HEK293T (cell line): Measurements from ENCODE around the gene RUNX3.

Experiments used
- CTCF ChIA-PET: fragments of 350-600 bp; formaldehyde crosslinking; extraction: SDS; loops from one replicate; lab custom pipeline; 2021; ENCODE audit warnings: antibody characterized with exemption, inconsistent platforms; lab: Yijun Ruan, JAX
- POLR2A ChIA-PET: fragments of 350-600 bp; formaldehyde crosslinking; extraction: SDS; loops from one replicate; lab custom pipeline; 2020; ENCODE audit warnings: antibody characterized with exemption, inconsistent platforms; lab: Yijun Ruan, JAX
- DNase-seq: peaks from one replicate; pipeline ENCODE4 v3.0.0; 2012; ENCODE audit warnings: mixed read lengths; ENCODE audit errors: extremely low spot score
- ARNT ChIP-seq: fragments of 450-650 bp; IDR thresholded peaks from 2 replicates; pipeline ENCODE4 v1.6.1; 2017; ENCODE audit warnings: mild to moderate bottlenecking
- BHLHE40 ChIP-seq: fragments of 450-650 bp; IDR thresholded peaks from 2 replicates; pipeline ENCODE4 v1.6.1; 2016; ENCODE audit warnings: mild to moderate bottlenecking, moderate library complexity, borderline replicate concordance
- CTBP1 ChIP-seq: fragments of 450-650 bp; IDR thresholded peaks from 2 replicates; pipeline ENCODE4 v1.6.1; 2016; ENCODE audit warnings: borderline replicate concordance
- ELF4 ChIP-seq: fragments of 450-650 bp; IDR thresholded peaks from 2 replicates; pipeline ENCODE4 v1.6.1; 2017; ENCODE audit warnings: antibody characterized with exemption
- FOXA1 ChIP-seq: fragments of 450-650 bp; IDR thresholded peaks from 2 replicates; pipeline ENCODE4 v1.6.1; 2016; ENCODE audit warnings: mild to moderate bottlenecking
- FOXK2 ChIP-seq: fragments of 450-650 bp; IDR thresholded peaks from 2 replicates; pipeline ENCODE4 v1.6.1; 2016; ENCODE audit warnings: mild to moderate bottlenecking
- FOXM1 ChIP-seq: fragments of 450-650 bp; IDR thresholded peaks from 2 replicates; pipeline ENCODE4 v1.6.1; 2017; ENCODE audit warnings: mild to moderate bottlenecking, borderline replicate concordance
- HDGF ChIP-seq: fragments of 450-650 bp; IDR thresholded peaks from 2 replicates; pipeline ENCODE4 v1.6.1; 2017; ENCODE audit warnings: antibody characterized with exemption, borderline replicate concordance
- L3MBTL2 ChIP-seq: fragments of 450-650 bp; conservative IDR thresholded peaks from 2 replicates; pipeline ENCODE4 v1.6.1; 2016; ENCODE audit warnings: mild to moderate bottlenecking
- LEF1 ChIP-seq: fragments of 450-650 bp; IDR thresholded peaks from 2 replicates; pipeline ENCODE4 v1.6.1; 2017; ENCODE audit warnings: mild to moderate bottlenecking, borderline replicate concordance
- NFRKB ChIP-seq: fragments of 450-650 bp; IDR thresholded peaks from 2 replicates; pipeline ENCODE4 v1.6.1; 2016; ENCODE audit warnings: mild to moderate bottlenecking, moderate library complexity
- PKNOX1 ChIP-seq: fragments of 450-650 bp; IDR thresholded peaks from 2 replicates; pipeline ENCODE4 v1.6.1; 2016
- SP1 ChIP-seq: fragments of 450-650 bp; IDR thresholded peaks from 2 replicates; pipeline ENCODE4 v1.6.1; 2017
- SUZ12 ChIP-seq: fragments of 450-650 bp; IDR thresholded peaks from 2 replicates; pipeline ENCODE4 v1.6.1; 2016; ENCODE audit warnings: mild to moderate bottlenecking
- TARDBP ChIP-seq: fragments of 450-650 bp; IDR thresholded peaks from 2 replicates; pipeline ENCODE4 v1.6.1; 2016
- ZNF384 ChIP-seq: fragments of 450-650 bp; IDR thresholded peaks from 2 replicates; pipeline ENCODE4 v1.6.1; 2016

Gene RUNX3

DNA sequence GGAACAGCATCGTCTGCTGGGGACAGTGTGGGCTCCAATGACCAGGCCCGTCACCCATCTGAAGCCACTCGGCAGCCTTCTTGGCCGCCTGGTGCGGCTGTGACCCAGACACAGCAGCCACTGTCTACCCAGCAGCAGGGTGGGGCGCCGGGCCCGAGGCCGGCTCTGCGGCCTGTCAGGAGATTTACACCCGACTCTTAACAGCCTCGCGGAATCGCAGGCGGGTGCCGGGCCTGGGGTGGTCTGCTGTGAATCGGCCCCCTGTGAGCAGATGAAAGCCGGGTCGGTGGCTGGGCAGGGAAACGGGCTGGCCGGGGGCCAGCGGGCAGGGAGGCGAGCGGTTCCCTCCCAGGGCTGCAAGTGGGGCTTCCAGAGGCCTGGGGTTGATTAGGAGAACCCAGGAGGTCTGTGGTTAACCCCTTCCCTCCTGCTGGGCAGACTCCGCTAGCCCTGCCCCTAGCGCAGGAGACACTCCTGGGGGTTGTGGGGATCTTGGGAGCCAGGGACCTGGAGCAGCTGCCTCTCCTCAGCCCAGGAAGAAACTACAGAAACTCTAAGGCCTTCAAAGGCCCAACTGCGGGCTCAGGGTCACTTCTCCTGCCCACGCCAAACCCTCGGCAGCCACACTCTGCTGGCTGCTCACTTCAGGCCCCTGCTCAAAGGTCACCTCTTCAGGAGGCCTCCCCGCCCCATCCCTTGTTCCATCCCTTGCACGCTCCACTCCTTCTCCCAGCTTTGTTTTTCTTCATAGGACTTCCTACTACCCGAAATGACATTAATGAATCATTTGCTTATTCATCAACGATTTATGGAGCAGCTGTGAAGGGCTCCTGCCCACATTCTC lies 15.6 kb downstream of the RUNX3 start:
- no peak for DNase-seq
- TF ChIP-seq ELF4: no peak
- peak; percentile 62; the same call in 1 of the 2 replicates for TF ChIP-seq PKNOX1
- POLR2A ChIA-PET: interaction anchor here (1.3 to 1.5 kb wide), 2 partner anchors 57 to 318 kb away, joined by 3 read pairs; partner anchors contain the start of gene SYF2
- CTCF ChIA-PET: no interaction called here

DNA sequence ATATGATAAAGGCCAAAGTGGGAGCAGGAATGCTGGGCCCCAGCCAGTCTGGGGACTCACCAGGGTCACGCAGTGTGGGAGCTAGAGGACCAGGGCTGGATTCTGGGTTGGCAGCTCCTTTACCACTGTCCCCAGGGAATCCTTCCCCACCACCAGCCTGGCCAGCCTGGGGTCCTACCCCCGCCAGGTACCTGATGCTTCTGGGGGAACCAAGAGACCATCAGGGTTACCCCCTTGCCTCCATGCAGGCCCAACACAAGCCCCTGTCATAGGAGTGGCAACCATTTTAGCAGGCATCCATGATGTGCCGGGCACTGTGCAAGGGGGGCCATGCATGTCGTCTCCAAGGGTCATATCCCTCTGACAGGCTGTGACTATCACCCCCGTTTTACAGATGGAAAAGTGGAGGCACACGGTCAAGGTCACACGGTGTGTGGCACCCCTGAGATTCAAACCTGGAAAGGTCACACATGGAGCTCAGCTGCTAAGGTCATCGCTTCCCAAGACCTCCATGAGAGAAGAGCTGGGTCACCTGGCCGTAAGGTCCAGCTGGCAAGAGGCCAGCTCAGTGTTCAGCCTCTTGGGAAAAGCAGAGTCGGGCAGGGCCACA lies 16.4 kb downstream of the RUNX3 start:
- ChIA-PET POLR2A (interaction anchor here (1.5 kb wide), 1 partner anchor 57 kb away, joined by 3 read pairs; no protein-coding TSS in a partner anchor), CTCF (interaction anchor here (1.3 kb wide), 1 partner anchor 15 kb away, joined by 4 read pairs; no protein-coding TSS in a partner anchor)
- TF ChIP-seq CTBP1 (no peak), ARNT (no peak), ZNF384 (no peak), FOXK2 (no peak), ELF4 (no peak), SUZ12 (no peak), TARDBP (no peak), NFRKB (no peak), FOXM1 (no peak), PKNOX1 (no peak), HDGF (no peak), L3MBTL2 (no peak), LEF1 (no peak), SP1 (no peak), FOXA1 (no peak), BHLHE40 (no peak)
- DNase-seq: no peak

GRCh38 chr1:24913274-24913604 lies 16.8 kb downstream of the RUNX3 start:
- TF ChIP-seq SP1: no peak
- TF ChIP-seq CTBP1: no peak
- no peak for TF ChIP-seq PKNOX1
- no peak for TF ChIP-seq NFRKB
- TF ChIP-seq HDGF: no peak
- TF ChIP-seq LEF1: no peak
- TF ChIP-seq BHLHE40: no peak
- TF ChIP-seq SUZ12: no peak
- TF ChIP-seq ELF4: no peak
- no peak for TF ChIP-seq ARNT
- no peak for TF ChIP-seq FOXK2
- no peak for TF ChIP-seq ZNF384
- TF ChIP-seq TARDBP: no peak
- no peak for DNase-seq
- CTCF ChIA-PET: interaction anchor here (1.3 kb wide), 1 partner anchor 15 kb away, joined by 4 read pairs; no protein-coding TSS in a partner anchor
- POLR2A ChIA-PET: interaction anchor here (1.5 kb wide), 1 partner anchor 56 kb away, joined by 3 read pairs; no protein-coding TSS in a partner anchor

GRCh38 chr1:24912376-24913273 lies 17.5 kb downstream of the RUNX3 start:
- POLR2A ChIA-PET: interaction anchor here (1.5 kb wide), 1 partner anchor 56 kb away, joined by 3 read pairs; no protein-coding TSS in a partner anchor
- CTCF ChIA-PET: interaction anchor here (1.3 kb wide), 1 partner anchor 14 kb away, joined by 4 read pairs; no protein-coding TSS in a partner anchor
- no peak for TF ChIP-seq HDGF
- TF ChIP-seq ELF4: no peak
- no peak for TF ChIP-seq FOXK2
- TF ChIP-seq SP1: no peak
- TF ChIP-seq NFRKB: no peak
- TF ChIP-seq PKNOX1: no peak
- no peak for TF ChIP-seq TARDBP
- no peak for TF ChIP-seq SUZ12
- TF ChIP-seq BHLHE40: no peak
- no peak for TF ChIP-seq L3MBTL2
- TF ChIP-seq FOXA1: no peak
- TF ChIP-seq LEF1: no peak
- TF ChIP-seq FOXM1: no peak
- TF ChIP-seq ZNF384: no peak
- TF ChIP-seq ARNT: no peak
- no peak for TF ChIP-seq CTBP1
- DNase-seq: no peak
